KMS-11 (cell line): Measurements from ENCODE around the gene SPRYD3.

Source experiments
- H2AFZ ChIP-seq: fragments of 200-600 bp; sonication (generic); 2 replicates; pipeline ENCODE4 v1.6.1; 2016; ENCODE audit warnings: antibody characterized with exemption, mixed run types, low read depth
- H3K27ac ChIP-seq: fragments of 200-600 bp; sonication (generic); 2 replicates; pipeline ENCODE4 v1.6.1; 2016; ENCODE audit warnings: mild to moderate bottlenecking, mixed run types
- H3K27me3 ChIP-seq: fragments of 200-600 bp; sonication (generic); 2 replicates; pipeline ENCODE4 v1.6.1; 2017; ENCODE audit warnings: mild to moderate bottlenecking, low read depth, mixed run types, moderate library complexity; ENCODE audit not compliant: insufficient read depth
- H3K36me3 ChIP-seq: fragments of 200-600 bp; sonication (generic); 2 replicates; pipeline ENCODE4 v1.6.1; 2017; ENCODE audit warnings: mild to moderate bottlenecking, mixed run types; ENCODE audit not compliant: insufficient read depth
- H3K4me1 ChIP-seq: fragments of 200-600 bp; sonication (generic); 2 replicates; pipeline ENCODE4 v1.6.1; 2016; ENCODE audit warnings: mild to moderate bottlenecking, low read depth, mixed run types; ENCODE audit not compliant: poor library complexity, severe bottlenecking
- H3K4me2 ChIP-seq: fragments of 200-600 bp; sonication (generic); 2 replicates; pipeline ENCODE4 v1.7.0; 2016; ENCODE audit warnings: mild to moderate bottlenecking, mixed run types
- H3K4me3 ChIP-seq: fragments of 200-600 bp; sonication (generic); IDR thresholded peaks from 2 replicates; pipeline ENCODE4 v1.6.1; 2017; ENCODE audit warnings: low read depth, low read length, mixed read lengths; ENCODE audit not compliant: insufficient read depth
- H3K79me2 ChIP-seq: fragments of 200-600 bp; sonication (generic); 2 replicates; pipeline ENCODE4 v1.6.1; 2016; ENCODE audit warnings: low read depth, mixed run types; ENCODE audit not compliant: insufficient read depth
- H3K9ac ChIP-seq: fragments of 200-600 bp; sonication (generic); 2 replicates; pipeline ENCODE4 v1.6.1; 2016; ENCODE audit warnings: mild to moderate bottlenecking, mixed run types
- H4K20me1 ChIP-seq: fragments of 200-600 bp; sonication (generic); 2 replicates; pipeline ENCODE4 v1.6.1; 2016; ENCODE audit warnings: mild to moderate bottlenecking, mixed run types; ENCODE audit not compliant: insufficient read depth
- TF ChIP-seq, protein P1 (sequence below): fragments of 200-600 bp; sonication (generic); conservative IDR thresholded peaks from 2 replicates; pipeline ENCODE4 v1.6.1; 2017; ENCODE audit warnings: low read depth, mild to moderate bottlenecking, antibody characterized with exemption, low read length, moderate library complexity, mixed read lengths

Gene SPRYD3, protein sequence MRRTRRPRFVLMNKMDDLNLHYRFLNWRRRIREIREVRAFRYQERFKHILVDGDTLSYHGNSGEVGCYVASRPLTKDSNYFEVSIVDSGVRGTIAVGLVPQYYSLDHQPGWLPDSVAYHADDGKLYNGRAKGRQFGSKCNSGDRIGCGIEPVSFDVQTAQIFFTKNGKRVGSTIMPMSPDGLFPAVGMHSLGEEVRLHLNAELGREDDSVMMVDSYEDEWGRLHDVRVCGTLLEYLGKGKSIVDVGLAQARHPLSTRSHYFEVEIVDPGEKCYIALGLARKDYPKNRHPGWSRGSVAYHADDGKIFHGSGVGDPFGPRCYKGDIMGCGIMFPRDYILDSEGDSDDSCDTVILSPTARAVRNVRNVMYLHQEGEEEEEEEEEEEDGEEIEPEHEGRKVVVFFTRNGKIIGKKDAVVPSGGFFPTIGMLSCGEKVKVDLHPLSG

DNA sequence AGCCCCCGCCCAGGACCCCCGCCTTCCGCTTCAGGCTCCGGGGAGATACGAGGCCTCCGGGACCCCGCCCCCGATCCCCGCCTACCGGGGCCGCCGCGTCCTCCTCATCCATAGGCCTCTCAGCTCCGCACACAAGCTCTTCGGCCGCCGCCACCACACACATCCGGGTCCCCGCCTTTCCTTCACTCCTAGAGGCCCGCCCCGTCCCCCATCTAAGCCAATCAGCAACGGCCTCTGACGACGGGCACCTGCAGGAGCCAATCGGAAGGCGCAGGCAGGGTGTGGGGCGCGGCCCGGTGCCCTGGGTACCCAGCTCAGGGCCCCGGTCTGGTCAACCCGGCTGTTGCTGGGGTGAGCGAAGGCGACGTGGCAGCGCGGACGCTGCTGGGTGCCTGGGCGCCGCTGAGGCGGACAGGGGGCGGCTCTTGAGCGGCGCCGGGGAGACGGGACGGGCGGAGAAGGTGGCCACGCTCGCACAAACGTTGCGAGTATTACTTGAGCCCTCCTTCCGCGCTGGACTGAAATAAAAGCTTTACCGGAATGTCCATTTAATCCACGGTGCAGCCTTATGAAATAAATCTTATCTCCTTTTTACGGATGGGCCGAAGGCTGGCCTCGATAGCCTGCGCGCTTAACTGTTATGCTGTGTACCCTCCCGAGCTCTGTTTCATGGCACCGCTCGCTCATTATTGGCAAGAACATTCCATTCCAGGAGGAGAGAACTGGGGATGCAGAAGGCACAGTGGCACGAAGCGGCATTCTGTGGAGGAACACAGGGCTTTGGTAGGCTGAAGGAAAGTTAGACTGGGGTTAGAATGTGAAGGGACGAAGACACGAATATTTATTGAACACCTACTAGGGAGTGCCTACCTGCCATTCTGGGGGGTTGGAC lies at the start of gene SPRYD3:
SPRYD3 (minus strand) TSS at position 165 of the 892 bp plus-strand sequence; CDS start at position 108, 57 bp downstream.
- Histone ChIP-seq H3K4me2 (peak within 1 kb of the TSS; percentile 90), H3K27ac (peak within 1 kb of the TSS; percentile 56), H3K27me3 (no peaks in the 10 kb centered on the region), H3K9ac (peak within 1 kb of the TSS; percentile 65; the same call in 1 of the 2 replicates), H2AFZ (peak within 1 kb of the TSS; percentile 96), H3K4me3 (no peak within 1 kb of the TSS), H4K20me1 (no peaks in the 10 kb centered on the region), H3K4me1 (peaks cover 9% of the 10 kb centered on the region), H3K36me3 (peaks cover 7% of the 10 kb centered on the region; the same call in 1 of the 2 replicates), H3K79me2 (peaks cover 9% of the 10 kb centered on the region; the same call in 1 of the 2 replicates)
- TF ChIP-seq, protein P1, sequence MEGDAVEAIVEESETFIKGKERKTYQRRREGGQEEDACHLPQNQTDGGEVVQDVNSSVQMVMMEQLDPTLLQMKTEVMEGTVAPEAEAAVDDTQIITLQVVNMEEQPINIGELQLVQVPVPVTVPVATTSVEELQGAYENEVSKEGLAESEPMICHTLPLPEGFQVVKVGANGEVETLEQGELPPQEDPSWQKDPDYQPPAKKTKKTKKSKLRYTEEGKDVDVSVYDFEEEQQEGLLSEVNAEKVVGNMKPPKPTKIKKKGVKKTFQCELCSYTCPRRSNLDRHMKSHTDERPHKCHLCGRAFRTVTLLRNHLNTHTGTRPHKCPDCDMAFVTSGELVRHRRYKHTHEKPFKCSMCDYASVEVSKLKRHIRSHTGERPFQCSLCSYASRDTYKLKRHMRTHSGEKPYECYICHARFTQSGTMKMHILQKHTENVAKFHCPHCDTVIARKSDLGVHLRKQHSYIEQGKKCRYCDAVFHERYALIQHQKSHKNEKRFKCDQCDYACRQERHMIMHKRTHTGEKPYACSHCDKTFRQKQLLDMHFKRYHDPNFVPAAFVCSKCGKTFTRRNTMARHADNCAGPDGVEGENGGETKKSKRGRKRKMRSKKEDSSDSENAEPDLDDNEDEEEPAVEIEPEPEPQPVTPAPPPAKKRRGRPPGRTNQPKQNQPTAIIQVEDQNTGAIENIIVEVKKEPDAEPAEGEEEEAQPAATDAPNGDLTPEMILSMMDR = no peak

DNA sequence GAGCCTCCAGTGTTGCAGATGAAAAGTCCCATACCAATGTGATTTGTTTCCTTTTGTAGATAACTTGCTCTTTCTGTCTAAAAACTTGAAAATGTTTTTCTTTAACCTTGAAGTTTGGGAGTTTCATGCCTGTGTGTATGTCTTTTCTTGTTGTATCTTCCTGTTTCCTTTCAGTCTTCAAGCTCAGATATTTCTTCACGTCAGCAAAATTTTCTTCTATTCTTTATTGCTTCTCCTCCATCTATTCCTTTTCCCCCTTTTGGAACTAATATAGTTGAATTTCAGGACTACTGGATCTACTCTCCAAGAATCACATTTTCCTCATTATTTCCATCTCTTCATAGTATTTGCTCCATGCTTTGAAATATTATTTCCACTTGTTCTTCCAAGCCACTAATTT lies 48.0 kb upstream of the SPRYD3 start:
- H3K27ac ChIP-seq = no peak overlapping the region
- TF ChIP-seq, protein P1 = no peak
- H3K36me3 ChIP-seq = no peaks in the 10 kb centered on the region
- H3K4me2 ChIP-seq = no peak overlapping the region
- H4K20me1 ChIP-seq = no peaks in the 10 kb centered on the region
- H3K27me3 ChIP-seq = no peaks in the 10 kb centered on the region
- no peaks in the 10 kb centered on the region for H3K79me2 ChIP-seq
- H3K9ac ChIP-seq = no peak overlapping the region
- H3K4me1 ChIP-seq = peaks cover 7% of the 10 kb centered on the region
- no peak overlapping the region for H3K4me3 ChIP-seq
- no peak overlapping the region for H2AFZ ChIP-seq

DNA sequence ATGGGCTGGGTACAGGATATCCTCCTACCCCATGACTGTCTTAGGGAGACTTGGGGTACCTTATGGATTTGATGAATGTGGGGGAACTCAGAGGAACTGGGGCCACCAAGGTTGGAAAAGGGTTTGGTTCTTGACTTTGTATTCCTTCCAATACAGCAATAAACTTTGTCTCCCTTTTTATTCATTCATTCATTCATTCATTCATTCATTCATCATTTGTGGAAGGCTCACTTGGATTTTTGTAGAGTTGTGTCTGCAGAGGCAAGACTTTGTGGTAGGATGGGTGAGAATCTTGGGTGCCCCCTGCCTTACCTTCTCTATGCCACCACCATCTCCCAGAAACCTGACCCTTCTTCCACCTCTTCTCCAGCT lies 45.1 kb upstream of the SPRYD3 start:
- Histone ChIP-seq H3K79me2 (no peaks in the 10 kb centered on the region), H3K9ac (no peak overlapping the region), H3K4me2 (no peak overlapping the region), H3K4me3 (no peak overlapping the region), H4K20me1 (no peaks in the 10 kb centered on the region), H3K27me3 (no peaks in the 10 kb centered on the region), H2AFZ (no peak overlapping the region), H3K27ac (no peak overlapping the region), H3K4me1 (peaks cover 7% of the 10 kb centered on the region), H3K36me3 (no peaks in the 10 kb centered on the region)
- TF ChIP-seq, protein P1 = no peak

DNA sequence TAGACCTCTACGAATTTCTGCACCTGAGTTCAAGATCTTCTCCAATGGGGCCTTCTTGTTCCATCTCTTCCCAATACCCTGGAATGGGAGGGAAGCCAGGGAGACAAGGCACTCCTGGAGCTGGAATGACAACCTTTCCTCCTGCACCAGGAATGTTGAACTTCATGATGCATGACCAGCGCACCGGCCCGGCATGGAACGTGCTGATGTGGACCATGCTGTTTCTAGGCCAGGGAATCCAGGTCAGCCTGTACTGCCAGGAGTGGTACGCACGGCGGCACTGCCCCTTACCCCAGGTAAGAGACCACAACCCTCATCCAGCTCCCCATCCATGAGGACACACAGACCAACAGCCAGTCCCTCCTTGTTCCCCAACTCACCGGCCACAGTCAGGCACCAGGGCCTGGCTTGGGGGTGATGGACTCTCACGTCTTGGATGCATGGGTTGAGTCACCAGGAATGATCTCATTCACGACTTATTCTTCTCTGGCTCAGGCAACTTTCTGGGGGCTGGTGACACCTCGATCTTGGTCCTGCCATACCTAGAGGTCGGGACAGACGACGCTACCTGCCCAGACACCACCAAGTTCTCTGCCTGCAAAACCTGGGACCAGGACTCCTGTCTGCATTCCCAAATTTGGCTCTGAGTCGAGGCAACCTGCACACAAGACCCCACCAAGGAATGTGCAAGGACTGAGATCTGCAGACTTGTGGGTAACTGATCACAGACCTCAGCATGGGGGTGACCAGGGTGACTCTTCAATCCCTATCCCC lies 44.6 kb upstream of the SPRYD3 start:
- no peaks in the 10 kb centered on the region for H4K20me1 ChIP-seq
- H3K27ac ChIP-seq = no peak overlapping the region
- no peaks in the 10 kb centered on the region for H3K36me3 ChIP-seq
- TF ChIP-seq, protein P1 = no peak
- no peak overlapping the region for H2AFZ ChIP-seq
- H3K4me1 ChIP-seq = peaks cover 2% of the 10 kb centered on the region
- H3K79me2 ChIP-seq = no peaks in the 10 kb centered on the region
- no peak overlapping the region for H3K4me2 ChIP-seq
- H3K27me3 ChIP-seq = no peaks in the 10 kb centered on the region
- no peak overlapping the region for H3K9ac ChIP-seq
- H3K4me3 ChIP-seq = no peak overlapping the region
